Measurements from ENCODE around the gene INTS15.

INTS15 gene

GRCh38 chr7:6643915-6644625, 54.2 kb downstream of the INTS15 start:
- no peak for DNase-seq

GRCh38 chr7:6644728-6645127, 54.9 kb downstream of the INTS15 start:
- no peak for DNase-seq

- no peak for DNase-seq
Observed at GRCh38 chr7:6646465-6646864, 56.6 kb downstream of the INTS15 start.

GRCh38 chr7:6647080-6647479, 57.3 kb downstream of the INTS15 start:
- no peak for DNase-seq

GRCh38 chr7:6647541-6647940, 57.7 kb downstream of the INTS15 start:
- no peak for DNase-seq

- no peak for DNase-seq
Observed at GRCh38 chr7:6648066-6648814, 58.4 kb downstream of the INTS15 start.

GRCh38 chr7:6648815-6649104, 58.9 kb downstream of the INTS15 start:
- no peak for DNase-seq

GRCh38 chr7:6649241-6649961, 59.6 kb downstream of the INTS15 start:
- DNase-seq: no peak

- no peak for DNase-seq
Observed at GRCh38 chr7:6650086-6650485, 60.3 kb downstream of the INTS15 start.

- DNase-seq: no peak
Observed at GRCh38 chr7:6650521-6651011, 60.7 kb downstream of the INTS15 start.

- DNase-seq: no peak
Observed at GRCh38 chr7:6651851-6652445, 62.1 kb downstream of the INTS15 start.

- DNase-seq: no peak
Observed at GRCh38 chr7:6652446-6653011, 62.7 kb downstream of the INTS15 start.

- DNase-seq: no peak
Observed at GRCh38 chr7:6653071-6654003, 63.5 kb downstream of the INTS15 start.

GRCh38 chr7:6654113-6654841, 64.5 kb downstream of the INTS15 start:
- DNase-seq: no peak

- DNase-seq: no peak
Observed at GRCh38 chr7:6654842-6655610, 65.2 kb downstream of the INTS15 start.

- DNase-seq: no peak
Observed at GRCh38 chr7:6655636-6656385, 66.0 kb downstream of the INTS15 start.

- DNase-seq: no peak
Observed at GRCh38 chr7:6656413-6656812, 66.6 kb downstream of the INTS15 start.

Measured in activated CD4-positive, alpha-beta T cell treated with anti-CD3 and anti-CD28 coated beads, Interleukin-10, Interleukin-2, amounts not matched to agents 100 ng/mL and 50 ng/mL, durations not matched to agents 16 hours and 8 hours (primary cell).